Measurements from ENCODE around the gene YDJC.
"Not testable (repeated sequence)": the region's sequence is repeated elsewhere in the genome, so short reads cannot be mapped to it uniquely, and the experiment has no call there.

The YDJC gene

DNA sequence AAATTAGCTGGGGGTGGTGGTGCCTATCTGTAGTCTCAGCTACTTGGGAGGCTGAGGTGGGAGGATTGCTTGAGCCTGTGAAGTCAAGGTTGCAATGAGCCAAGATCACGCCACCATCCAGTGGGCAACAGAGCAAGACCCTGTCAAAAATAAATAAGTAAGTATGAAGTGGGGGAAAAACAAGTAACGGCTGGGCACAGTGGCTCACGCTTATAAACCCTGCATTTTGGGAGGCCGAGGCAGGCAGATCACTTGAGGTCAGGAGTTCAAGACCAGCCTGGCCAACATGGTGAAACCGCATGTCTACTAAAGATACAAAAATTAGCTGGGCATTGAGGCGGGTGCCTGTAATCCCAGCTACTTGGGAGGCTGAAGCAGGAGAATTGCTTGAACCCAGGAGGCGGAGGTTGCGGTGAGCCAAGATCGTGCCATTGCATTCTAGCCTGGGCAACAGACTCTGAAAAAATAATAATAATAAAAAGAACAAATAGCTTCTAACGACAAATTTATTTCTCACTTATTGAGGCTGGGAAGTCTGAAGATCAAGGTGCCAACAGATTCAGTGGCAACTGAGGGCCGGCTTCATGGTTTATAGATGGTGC lies 20.2 kb downstream of the YDJC start:
- DNase-seq (ENCODE audit: low read depth in 2 of 2) = not testable (repeated sequence)

DNA sequence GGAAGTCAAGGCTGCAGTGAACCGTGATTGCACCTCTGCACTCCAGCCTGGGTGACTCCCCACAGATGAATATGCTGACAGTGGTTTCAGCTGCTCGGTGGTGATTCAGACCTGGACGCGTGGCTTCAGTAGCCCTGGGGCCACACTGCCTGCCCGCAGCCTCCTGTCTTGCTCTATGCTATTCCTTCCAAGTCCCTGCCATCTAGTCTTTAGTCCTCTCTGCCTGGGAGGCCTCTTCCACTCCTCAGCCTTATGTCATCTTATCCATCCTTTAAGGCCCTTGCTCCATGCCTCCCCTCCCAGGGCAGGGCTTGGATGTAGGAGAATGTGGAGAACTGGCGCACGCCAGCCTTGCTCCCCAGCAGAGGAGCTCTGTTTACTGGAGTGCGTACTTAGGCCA lies 23.0 kb downstream of the YDJC start:
- DNase-seq (ENCODE audit: low read depth in 2 of 2) = no peak

DNA sequence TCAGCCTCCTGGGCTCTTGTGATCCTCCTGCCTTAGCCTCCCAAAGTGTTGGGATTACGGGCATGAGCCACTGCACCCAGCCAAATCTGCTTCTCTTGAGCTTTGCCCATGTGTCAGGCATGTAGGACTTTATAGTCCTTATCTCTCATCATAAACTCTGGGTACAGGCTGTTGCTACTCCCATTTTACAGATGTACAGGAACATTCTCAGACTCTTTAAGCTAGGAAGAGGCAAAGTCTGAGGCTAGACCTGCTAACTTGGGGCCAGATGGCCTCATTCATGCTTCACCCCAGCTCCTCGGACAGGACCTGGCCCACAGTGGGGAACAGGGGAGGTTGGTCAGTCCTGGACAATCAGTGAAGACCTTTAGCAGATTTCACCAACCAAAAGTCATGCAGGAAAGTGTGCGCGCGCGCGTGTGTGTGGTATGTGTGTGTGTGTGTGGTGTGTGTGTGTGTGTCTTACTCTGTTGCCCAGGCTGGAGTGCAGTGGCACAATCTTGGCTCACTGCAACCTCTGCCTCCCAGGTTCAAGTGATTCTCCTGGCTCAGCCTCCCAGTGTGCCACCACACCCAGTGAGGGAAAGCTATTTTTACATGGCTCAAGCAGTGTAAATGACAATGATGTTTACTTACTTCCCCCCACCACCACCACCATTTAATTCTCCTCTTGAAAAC lies 23.8 kb downstream of the YDJC start:
- no peak for DNase-seq (ENCODE audit: low read depth in 2 of 2)

DNA sequence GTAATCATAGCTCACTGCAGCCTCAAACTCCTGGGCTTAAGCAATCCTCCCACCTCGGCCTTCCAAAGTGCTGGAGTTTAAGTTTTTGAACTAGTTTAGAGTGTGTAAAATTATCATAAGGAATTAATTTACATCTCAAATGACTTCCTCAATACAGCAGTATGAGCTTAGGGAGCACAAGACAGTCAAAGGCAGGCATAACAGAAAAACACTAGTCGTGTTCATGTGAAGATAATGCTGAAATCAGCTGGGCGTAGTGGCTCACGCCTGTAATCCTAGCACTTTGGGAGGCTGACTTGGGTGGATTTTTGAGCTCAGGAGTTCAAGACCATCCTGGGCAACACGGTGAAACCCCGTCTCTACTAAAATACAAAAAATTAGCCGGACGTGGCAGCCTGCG lies 25.8 kb downstream of the YDJC start:
- DNase-seq (ENCODE audit: low read depth in 2 of 2) = no peak

DNA sequence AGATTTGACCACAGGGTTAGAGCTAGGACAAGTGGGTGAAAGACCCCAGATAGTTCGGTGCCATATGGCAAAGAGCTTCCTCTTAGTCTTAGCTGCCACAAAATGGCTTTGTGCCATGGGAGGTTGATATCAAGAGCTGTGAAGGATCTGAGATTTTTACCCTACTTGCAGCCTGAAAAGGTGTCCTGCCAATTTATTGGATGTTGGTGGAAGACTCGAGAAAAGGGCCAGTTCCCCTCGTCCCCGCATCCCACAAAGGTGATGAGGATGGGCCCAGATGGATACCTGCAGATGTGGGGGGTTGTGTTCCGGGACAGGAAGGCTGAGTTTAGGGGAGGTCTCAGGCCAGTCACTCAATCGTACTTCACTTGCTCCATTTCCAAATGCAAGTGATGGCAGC lies 27.2 kb downstream of the YDJC start:
- DNase-seq (ENCODE audit: low read depth in 2 of 2) = no peak

DNA sequence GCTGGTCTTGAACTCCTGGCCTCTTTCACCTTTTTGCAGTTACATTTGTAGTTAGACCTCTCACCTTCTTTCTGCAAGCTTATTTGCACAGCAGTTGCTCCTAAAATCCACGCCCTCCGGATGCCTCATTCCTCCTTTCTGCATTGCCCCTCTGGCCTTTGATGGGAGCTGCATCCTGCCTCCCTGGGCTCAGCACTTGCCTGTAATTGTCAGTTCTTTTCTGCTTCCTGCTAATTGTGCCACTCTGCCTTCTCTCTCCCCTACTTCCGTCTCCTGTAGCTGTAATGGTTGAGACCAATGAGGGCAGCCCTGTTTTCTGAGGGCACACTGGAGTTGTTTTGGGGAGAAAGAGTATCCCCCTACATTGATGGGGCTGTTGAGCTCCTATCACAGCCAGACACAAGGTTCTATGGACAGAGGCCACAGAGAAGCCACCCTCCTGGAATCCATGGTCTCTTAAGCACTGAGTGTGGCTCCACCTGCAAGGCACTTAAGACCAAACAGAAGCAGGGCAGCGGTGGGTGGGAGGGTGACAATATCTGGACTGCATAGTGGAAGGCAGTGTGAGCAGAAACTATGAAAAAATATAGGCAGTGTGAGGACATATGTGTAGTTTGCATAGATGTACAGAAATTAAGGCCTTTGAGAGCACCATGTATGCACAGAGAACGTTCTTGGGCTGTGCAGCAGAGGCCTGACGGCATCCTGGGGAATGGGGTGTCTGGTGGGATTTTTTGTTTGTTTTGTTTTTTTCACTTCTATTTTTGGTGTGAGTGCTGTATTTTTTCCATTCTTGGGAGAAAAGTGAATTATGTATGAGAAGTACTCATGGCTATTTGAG lies 30.5 kb downstream of the YDJC start:
- DNase-seq (ENCODE audit: low read depth in 2 of 2) = no peak

DNA sequence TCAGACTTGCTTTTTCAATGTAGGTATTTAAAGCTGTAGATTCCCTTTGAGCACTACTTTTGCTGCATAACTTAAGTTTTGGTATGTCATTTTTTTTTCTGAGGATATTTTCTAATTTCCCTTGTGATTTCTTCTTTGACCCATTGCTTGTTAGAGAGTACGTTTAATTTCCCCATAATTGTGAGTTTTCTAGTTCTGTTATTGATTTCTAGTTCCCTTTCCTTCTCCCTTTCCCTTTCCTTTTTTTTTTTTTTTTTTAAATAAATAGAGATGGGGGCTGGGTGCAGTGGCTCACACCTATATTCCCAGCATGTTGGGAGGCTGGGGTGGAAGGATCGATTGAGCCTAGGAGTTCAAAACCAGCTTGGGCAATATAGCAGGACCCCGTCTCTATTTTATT lies 31.5 kb downstream of the YDJC start:
- DNase-seq (ENCODE audit: low read depth in 2 of 2) = no peak

DNA sequence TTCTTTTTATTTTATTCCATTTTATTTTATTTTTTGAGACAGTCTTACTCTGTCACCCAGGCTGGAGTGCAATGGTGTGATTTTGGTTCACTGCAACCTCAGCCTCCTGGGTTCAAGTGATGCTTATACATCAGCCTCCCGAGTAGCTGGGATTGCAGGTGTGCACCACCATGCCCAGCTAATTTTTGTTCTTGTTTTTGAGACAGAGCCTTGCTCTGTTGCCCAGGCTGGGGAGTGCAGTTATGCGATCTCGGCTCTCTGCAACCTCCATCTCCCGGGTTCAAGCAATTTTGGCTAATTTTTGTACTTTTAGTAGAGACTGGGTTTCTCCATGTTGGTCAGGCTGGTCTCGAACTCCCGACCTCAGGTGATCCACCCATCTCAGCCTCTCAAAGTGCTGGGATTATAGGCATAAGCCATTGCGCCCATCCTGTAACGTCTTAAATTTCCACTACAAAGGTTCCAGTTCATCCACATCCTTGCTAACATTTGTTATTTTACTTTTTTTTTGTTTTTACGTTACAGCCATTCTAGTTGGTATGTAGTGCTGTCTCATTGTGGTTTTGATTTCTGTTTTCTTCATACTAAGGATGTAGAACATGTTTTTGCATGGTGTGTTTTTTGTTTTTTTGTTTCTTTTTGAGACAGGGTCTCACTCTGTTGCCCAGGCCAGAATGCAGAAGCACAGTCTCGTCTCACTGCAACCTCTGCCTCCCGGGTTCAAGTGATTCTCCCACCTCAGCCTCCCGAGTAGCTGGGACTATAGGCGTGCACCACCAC lies 33.3 kb downstream of the YDJC start:
- DNase-seq (ENCODE audit: low read depth in 2 of 2) = not testable (repeated sequence)

DNA sequence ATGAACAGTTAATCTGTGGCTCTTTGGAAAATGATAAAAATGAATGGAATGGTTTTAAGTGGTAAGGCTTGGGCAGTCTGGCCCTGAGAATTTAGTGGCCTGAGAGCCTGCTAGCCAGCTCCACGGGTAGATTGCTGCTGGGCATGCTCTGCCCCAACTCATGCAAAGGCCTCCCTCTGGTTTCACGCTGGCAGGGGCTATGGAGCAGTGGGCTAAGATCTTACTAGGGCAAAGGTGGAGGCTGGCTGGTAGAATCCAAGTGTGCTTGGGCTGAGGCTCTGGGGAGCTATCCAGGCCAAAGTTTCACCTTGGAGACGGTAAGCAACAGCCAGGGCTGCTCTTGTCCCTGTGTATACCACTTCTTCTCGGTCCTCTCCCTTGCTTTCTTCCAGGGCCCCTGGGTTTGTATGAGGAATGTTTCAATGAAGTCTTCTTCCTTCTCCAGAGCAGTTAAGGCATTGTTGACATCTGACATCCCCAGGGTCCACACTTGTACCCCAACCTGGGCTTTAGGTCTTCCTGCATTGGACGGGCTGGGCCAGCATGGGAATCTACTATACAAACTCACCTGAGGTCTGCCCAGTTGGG lies 34.9 kb downstream of the YDJC start:
- no peak for DNase-seq (ENCODE audit: low read depth in 2 of 2)

DNA sequence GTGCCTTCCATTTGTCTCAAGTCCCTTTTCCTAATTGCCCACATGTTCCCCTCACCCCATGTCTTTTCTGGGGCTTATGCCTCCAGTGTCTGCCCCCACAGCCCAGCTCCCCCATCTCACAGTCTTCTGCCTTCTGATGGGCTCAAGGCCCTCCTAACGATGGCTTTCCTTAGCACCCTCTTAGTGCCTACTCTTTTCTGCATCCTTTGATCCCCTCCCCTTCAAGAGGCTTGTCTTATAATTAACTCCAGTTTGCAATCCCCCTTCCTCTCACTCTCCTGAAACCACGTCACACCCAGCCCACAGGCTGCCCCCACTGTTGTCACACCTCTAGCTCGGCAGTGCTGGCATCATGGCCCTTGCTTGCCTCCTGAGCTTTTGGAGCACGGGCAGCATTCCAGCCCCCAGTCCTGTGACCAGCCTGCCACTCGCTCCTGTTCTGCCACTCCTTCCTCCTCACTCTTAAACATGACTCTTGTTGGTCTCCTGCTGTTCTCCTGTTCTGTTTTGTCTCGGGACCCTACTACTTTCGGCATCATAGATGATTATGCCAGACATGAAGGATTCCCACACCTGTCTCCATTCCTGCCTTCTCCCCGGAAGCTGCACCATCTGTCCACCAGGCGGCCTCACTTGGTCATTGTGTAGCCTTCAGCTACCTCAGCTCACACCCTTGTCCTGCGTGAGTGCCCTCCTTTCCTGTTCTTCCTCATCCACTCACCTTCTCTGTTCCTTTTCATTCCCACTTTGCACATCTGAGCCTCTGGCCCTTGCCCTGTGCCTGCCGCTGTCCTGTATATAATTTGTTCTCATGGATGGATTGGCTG lies 36.2 kb downstream of the YDJC start:
- DNase-seq (ENCODE audit: low read depth in 2 of 2) = no peak

DNA sequence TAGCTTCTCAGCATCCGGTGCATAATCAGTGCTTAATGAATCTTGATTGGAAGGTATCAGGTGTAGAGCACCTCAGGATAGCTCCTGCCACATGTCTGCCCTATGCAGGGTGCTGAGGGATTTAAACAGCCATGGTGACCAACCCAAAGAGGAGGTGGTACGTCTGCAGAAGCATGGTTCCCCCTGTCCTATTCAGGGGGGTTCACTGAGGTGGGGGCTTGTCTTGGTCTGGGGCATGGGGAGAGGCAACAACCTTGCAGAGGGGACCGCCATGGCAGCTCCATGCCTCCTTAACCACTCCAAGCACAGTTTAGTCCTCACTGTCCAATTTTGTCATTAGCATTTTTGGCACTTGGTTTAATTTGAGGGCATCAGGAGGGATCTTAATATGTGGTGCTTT lies 37.4 kb downstream of the YDJC start:
- DNase-seq (ENCODE audit: low read depth in 2 of 2) = no peak

DNA sequence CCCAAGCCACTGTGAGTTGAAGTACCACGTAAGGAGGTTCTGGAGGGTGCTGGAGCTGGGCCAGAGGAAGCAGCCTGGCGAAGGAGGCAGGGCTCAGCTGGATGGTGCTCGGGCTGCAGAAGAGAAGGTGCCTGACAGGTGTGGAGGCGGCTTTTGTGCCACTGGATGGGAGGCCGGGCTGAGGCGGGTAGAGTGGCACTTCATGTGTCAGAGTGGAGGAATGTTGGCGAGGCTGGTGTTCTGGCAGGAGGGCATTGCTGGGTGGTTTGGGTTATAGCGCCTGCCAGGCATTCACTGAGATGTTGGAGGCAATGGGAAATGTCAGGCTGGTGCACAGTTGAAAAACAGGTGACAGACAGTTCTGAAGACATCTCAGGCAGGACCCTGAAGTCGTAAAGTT lies 38.1 kb downstream of the YDJC start:
- DNase-seq (ENCODE audit: low read depth in 2 of 2) = no peak

DNA sequence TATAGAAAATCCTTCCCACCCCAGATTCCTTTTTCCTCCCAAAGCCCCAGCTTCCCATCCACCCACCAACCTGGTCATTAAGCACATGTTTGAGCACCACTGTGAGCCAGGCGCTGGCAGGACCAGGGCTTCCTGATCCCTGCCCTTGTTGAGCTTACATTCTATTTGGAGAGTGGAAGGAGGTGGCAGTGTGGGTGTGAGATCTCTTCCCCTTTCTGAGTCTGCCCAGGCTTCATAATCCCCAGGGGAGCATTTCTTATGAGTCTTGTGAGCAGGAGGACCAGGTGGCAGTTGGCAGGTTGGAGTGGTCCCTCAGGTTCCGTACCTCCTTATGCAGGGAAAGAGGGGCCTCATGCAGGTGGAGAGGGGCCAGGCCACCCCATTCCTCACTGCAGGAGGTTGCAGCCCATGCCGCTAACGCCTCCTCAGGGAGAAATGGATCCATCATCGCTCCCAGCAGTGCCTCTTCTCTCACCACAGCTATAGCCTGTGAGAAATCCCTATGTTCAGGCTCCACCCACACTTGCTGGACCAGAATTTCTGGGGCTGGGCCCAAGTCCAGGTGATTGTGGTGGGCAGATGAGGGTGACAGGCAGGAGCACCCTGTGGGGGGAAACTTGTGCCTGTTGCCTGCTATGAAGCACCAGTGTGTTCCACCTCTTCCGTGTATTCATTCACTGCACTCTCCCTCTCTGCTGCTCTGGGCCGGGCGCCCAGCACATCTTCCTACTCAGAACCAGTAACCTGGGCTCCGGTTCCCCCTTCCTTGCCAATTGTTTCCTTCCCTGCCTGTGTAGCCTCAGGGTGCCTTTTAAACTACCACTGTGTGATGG lies 38.8 kb downstream of the YDJC start:
- DNase-seq (ENCODE audit: low read depth in 2 of 2) = no peak

DNA sequence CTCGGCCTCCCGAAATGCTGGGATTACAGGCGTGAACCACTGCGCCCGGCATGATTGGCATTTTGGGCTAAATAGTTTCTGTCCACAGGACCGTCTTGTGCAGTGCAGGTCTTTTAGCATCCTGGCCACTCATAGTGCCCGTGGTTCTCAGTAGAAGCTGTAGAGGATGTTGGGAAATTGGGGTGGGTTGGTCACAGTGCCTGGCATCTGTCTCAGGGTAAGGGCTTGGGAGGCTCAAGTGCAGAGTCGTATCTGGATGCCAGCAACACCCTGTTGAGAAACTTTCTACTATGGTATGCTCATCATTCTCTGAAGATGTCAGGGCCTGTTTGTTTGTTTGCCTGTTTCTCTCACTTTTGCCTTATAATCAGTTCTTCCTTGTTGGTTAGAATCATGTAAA lies 40.4 kb downstream of the YDJC start:
- DNase-seq (ENCODE audit: low read depth in 2 of 2) = no peak

DNA sequence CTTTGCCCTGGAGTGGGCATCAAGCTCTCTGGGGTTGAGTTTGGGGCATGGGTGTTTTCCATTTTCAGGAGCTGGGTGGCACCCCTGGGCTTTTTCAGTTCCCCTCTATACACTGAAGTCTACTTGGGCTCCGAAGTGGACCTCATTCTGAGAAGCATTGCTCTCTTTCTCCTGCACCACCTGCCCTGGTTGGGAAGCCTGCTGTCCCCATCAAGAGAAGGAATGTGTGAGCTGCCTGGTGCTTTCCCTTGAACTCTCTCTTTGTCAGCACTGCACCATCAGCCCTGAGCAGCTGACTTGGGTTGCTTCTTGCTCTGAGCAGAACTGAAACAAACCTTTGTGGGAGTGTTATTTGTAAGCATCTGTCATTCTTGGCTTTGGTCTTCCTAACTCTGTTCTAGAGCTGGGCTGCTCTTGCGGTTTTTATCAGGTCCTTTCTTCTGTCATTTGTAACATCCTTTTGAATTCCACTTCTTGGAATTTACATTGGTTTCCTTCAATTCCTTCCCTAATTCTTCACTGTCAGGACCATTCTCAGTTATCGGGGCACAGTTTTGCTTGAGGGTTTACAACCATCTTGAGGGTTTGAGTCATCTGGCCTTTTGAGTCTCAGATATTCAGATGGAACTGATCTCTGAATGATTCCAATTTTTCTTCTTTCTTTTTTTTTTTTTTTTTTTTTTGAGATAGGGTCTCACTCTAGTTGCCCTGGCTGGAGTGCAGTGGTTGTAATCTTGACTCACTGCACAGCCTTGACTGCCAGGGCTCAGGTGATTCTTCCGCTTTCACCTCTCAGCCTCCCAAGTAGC lies 41.8 kb downstream of the YDJC start:
- DNase-seq (ENCODE audit: low read depth in 2 of 2) = peak; percentile 22 to 32

DNA sequence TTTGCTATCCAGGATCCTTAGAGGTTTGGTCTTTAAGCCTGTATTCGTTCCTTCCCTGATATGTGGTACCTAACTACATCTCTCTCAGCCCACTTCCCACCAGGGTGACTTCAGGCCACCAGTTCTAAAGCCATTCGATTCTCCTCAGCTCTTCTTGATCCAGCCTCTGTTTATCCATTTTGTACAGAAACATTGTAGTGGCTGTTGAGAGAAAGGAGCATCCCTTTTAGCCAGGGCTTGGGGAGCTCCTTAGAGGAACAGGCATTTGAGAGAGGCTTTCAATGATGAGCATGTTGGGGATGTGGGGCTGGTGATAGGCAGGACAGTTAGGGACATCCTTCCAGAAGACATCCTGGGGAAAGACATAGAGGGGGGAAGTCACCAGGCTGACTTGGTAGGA lies 44.4 kb downstream of the YDJC start:
- DNase-seq (ENCODE audit: low read depth in 2 of 2) = no peak

DNA sequence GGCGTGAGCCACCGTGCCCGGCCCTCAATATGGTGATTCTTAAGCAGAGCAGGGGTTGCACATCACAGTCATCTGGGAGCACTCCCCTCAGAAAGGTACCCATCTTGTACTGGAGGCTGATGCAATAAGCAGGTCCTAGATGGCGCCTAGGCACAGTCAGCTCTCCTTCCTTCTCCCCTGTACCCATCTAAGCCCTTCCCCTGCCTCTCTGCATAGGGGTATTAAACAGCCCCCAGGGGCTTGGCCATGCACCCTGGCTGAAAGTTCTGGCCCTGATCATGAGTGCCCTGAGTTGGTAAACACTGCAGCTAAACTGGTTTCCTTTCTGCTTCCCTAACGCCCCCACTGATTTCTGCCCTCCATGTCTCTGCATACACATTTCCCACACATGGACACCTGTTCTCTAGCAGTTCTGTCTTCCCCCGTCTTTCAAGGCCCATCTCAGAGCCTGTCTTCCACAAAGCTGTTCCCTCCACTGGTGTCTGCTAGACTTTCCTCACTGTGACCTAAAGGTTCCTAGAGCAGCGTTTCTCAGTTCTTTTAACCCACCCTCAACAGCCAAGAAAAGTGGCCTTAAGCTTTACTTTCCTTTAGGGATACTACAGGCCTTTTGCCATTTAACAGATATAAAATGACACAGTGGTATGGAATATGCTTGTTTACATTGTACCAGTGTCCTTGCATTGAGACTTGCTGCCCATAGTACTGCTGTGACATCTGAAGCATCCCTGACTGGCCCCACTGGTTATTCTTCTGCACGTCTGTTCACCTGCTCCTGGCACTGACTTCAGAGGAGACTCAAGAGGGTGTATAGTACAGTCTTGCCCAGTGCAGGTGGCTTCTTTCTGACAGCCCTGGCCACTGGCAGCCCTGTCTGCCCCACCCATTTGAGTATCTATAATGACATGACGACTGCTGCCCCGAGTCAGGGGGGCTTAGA lies 46.8 kb downstream of the YDJC start:
- DNase-seq (ENCODE audit: low read depth in 2 of 2) = no peak
